Stimulated activated CD8-positive, alpha-beta memory T cell treated with anti-CD3 and anti-CD28 coated beads, Interleukin-15, amount 100 ng/mL, for 24 hours (primary cell): ENCODE data around the gene CDC40.
"Not testable (repeated sequence)": the region's sequence is repeated elsewhere in the genome, so short reads cannot be mapped to it uniquely, and the experiment has no call there.

ENCODE experiments used
- DNase-seq: peaks from one replicate; pipeline ENCODE4 v3.0.0-alpha.2; 2020; ENCODE audit warnings: low read depth

Gene CDC40

DNA sequence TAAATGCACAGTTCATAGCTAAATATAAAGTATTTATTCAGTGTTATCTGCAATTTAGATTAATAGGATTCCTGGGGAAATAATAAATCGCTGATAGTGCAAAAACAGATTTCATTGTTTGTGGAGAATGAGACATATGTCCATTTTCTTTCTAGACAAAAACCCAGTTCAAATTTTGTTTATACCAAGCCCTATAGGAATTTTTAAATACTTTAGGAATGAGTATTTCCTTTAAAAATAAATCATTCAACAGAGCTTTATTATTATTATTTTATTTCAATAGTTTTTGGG is 91.5 kb downstream of the CDC40 start:
- DNase-seq: no peak

GRCh38 chr6:110272781-110273180 is 92.6 kb downstream of the CDC40 start:
- DNase-seq: not testable (repeated sequence)

DNA sequence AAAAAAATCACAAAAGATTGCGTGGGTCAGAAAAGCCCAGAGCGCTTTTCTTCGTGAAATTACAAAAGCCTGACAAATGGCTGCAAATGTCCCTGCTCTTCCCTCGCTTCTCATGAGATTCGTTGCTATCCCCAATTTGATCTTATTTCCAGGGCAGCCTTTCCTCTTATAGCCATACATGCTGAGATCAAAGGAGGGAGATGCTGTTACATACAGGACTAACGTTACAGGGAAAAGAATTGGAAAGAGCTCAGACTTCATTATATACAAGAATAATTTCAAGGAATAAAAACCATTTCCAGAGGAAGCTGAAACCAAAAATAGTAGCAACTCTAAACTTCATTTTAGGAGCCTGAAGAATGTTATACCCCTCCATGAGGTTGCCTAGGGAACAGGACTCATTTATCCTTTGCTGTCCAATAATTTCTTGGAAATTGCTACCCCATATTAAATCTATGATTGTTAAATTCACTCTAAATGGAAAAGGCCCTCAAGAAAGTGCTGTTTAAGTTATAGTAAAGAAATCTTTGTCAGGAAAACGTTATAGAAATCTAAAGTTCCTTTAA is 97.0 kb downstream of the CDC40 start:
- no peak for DNase-seq
